NCI-H82 treated with DMSO at 0.1 percent for 48 hours (cell line): ENCODE measurements around the gene RNF145.
"Not testable (repeated sequence)": the region's sequence is repeated elsewhere in the genome, so short reads cannot be mapped to it uniquely, and the experiment has no call there.

Source experiments
- DNase-seq: peaks from one replicate; lab custom pipeline; 2025; ENCODE audit not compliant: unreplicated experiment; lab: John Stamatoyannopoulos, UW

Gene RNF145, protein sequence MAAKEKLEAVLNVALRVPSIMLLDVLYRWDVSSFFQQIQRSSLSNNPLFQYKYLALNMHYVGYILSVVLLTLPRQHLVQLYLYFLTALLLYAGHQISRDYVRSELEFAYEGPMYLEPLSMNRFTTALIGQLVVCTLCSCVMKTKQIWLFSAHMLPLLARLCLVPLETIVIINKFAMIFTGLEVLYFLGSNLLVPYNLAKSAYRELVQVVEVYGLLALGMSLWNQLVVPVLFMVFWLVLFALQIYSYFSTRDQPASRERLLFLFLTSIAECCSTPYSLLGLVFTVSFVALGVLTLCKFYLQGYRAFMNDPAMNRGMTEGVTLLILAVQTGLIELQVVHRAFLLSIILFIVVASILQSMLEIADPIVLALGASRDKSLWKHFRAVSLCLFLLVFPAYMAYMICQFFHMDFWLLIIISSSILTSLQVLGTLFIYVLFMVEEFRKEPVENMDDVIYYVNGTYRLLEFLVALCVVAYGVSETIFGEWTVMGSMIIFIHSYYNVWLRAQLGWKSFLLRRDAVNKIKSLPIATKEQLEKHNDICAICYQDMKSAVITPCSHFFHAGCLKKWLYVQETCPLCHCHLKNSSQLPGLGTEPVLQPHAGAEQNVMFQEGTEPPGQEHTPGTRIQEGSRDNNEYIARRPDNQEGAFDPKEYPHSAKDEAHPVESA

DNA sequence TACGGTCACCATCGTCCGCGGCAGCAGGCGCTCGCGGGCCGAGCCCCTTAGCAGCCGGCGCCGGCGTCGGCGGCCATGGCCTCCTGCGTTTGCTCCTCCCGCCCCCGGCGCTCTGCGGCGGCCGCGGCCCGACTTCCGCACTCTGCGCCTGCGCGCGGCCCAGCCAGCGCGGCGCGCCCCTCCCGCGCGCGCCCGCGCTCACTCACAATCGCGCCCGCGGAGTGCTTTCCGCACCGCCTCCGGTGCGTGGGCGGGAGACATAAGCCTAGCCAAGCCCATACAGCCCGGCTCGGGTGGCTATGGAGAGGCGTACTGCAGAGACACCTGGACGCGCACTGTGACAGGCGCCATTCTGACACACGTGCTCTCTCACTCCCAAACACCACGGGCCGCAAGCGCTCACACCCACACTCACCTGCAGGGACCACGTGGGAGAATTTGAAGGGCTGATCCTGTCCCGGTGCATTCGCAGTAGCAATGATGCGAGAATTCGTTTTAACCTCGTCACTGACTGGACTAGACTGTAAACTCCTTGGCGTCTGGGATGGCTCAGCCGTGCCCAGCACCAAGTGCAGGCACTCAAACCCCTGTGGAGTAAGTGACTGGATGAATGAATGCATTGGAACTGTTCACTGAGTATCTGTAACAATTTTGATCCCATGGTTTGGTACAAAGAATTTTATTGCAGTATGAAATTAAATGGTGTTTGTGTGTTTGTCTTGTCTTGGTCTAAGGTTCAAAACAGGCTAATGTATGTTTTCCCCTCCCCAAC lies at the start of gene RNF145:
TSS of gene RNF145 (minus strand) at position 116 of the 772 bp plus-strand sequence. CDS start 5,936 bp downstream, outside the sequence.
- DNase-seq: peak; percentile 27

DNA sequence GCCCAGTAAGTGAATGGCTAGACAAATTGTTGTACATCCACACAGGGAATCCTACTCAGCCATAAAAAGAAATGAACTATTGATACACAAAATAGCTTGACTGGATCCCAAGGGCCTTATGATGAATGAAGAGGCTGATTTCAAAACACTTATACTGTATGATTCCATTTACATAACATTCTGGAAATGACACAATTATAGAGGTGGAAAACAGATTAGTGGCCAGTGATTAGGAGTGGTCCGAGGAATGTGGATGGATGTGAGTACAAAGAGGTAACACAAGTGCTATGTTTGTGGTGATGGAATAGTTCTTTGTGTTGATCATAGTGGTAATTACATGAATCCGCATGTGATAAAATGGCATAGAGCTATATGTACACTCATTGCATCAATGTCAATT lies 49.0 kb upstream of the RNF145 start:
- no peak for DNase-seq

DNA sequence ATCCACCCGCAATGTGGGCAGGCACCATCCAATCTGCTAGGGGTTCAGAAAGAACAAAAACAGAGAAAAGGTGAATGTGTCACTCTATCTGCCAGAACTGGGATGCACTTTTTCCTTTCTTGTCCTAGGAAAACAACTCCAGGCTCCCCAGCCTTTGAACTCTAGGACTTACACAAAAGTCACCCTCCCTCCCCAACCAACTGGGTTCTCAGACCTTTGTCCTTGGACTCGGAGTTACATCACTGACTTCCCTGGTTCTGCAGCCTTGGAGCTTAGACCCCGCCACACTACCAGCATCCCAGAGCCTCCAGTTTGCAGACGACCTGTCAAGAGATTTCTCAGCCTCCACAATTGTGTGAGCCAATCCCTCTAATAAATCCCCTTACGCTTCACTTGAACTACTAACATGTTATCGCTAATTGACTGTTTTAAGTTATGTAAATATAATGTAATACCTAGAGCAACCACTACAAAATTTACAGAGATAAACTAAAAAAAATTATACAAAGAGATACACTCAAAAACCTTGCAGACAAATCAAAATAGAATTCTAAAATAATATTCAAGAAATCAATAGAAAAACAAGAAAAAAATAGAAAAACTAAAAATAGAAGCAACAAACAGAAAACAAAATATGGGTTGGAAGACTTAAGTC lies 48.4 kb upstream of the RNF145 start:
- DNase-seq: no peak

DNA sequence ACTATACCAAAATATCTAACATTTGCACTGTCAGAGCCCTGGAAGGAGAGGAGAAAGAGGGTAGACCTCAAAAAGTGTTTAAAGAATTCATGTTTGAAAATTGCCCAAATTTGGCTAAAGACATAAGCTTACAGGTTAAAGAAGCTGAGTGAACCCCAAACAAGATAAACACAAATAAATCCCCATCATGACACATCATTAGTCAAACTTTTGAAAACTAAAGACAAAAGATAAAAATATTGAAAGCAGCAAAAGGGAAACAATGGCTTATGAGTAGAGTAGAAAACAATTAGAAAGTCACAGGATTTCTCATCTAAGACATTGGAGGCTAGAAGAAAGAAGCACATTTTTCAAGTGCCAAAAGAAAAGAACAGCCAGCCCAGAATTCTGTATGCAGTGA lies 47.7 kb upstream of the RNF145 start:
- DNase-seq: no peak

DNA sequence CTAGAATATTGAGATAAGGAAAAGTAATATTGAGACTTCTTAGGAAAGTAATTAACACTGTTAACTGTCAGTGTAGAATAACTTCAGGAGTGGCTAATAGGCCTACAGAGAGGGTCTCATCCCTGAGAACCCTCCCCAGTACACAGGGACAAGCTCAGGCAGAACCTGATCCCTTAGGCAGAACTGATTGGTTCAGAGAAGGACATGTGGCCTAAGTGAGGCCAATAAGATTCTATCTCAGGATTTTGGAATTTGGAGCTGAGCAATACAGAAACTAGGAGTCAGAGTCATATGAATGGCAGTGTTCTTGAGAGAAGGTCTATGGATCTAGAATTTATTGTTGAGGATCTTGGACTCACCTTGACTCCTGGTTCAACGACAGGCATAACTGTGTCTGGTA lies 42.8 kb upstream of the RNF145 start:
- no peak for DNase-seq

DNA sequence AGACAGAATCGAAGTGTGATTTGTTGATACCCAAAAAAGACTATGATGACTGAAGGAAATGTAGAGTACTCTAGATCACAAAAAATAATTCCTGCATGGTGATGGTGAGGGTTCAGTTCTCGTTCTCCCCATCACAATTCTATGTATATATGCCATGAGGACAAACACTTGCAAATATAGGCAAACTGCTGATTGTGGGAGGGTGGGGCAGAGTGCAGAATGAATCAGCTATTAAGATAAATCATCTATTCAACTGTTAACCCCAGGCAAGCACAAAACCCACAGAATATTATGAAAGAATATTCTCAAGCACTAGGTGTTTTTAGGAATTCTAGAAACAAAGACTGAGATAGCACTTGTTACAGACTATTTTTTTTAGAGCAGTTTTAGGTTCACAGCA lies 39.8 kb upstream of the RNF145 start:
- DNase-seq: no peak

DNA sequence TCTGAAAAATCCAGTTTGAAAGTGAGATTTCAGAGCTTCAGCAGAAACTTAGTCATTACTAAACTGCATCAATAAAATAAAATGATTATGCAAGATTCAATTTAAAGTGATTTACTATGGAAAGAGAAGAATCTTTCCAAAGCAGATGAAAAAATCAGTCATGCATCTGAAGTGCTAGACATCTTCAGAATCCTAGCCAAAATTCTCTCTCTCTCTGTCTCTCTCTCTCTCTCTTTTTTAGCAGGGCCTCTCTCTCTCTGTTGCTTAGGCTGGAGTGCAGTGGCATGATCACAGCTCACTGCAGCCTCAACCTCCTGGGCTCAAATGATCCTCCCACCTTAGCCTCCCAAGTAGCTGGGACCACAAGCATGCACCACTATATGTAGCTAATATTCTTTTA lies 35.5 kb upstream of the RNF145 start:
- DNase-seq: no peak

DNA sequence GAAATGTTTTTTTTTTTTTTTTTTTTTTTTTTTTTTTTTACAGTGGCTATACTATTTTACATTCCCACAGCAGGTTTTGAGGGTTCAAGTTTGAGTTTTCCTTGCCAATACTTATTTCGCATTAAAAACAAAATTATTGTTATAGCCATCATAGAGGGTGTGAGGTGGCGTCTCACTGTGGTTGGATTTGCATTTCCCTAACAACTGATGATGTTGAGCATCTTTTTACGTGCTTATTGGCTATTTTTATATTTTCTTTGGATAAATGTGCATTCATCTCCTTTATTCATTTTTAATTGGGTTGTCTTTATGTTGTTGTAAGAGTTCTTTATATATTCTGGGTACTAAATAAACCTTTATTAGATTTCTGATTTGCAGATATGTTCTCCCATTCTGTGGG lies 34.8 kb upstream of the RNF145 start:
- DNase-seq: no peak

DNA sequence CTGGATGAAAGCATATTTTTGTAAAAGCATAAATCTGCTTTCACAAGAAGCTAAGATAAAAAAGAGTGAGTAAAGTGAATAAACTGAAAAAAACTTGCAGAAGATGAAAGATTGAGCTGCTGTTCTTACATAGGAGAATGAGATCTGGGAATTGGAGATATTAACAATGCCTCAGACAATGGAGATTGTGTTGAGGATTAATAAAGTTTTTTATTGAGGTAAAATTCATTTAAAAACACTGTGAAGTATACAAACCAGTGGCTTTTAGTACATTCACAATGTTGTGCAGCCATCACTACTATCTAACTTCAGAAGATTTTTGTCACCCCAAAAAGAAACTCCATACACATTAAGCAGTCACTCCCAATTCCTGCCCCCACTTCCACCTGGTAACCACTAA lies 34.0 kb upstream of the RNF145 start:
- DNase-seq: no peak

DNA sequence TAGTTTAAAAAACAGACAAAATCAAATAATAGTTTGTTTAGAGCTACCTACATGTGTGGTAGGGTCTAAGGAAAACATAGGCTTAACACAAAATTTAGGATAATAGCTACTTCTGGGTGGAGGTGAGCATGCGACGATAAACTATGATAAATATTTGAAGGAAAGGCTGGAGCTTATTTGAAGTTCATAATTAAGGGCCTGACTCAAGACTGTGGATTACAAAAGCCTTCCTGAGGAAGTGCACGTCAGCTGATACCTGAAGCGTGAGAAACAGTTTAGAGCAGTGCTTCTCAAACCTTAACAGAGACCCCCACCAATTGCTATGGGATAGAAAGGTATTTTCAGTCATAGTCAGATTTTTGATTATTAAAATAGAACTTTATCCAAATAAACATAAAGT lies 33.3 kb upstream of the RNF145 start:
- DNase-seq: no peak

DNA sequence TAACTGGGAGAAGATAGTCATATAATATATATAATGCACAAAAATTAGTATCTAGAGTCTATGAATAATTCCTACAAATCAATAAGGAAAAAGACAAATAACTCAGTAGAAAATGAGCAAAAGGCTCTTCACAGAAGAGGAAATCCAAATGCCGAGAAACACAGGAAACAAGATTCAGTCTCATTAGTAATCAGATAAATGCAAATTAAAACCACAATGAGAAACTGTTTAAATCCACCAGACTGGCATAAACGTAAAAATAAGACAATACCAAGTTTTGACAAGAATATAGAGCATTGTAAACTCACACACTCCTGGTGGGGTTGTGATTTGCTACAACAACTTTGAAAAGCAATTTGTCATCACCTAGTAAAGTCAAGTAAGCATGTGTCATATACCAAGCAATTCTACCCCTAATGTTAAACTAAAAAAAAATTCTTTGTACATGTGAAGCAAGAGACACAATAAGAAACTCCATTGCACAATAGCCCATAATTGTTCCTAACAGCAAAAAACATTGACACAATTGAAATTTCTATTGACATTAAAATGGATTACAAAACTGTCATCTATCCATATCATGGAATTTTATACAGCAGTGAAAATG lies 32.7 kb upstream of the RNF145 start:
- no peak for DNase-seq

DNA sequence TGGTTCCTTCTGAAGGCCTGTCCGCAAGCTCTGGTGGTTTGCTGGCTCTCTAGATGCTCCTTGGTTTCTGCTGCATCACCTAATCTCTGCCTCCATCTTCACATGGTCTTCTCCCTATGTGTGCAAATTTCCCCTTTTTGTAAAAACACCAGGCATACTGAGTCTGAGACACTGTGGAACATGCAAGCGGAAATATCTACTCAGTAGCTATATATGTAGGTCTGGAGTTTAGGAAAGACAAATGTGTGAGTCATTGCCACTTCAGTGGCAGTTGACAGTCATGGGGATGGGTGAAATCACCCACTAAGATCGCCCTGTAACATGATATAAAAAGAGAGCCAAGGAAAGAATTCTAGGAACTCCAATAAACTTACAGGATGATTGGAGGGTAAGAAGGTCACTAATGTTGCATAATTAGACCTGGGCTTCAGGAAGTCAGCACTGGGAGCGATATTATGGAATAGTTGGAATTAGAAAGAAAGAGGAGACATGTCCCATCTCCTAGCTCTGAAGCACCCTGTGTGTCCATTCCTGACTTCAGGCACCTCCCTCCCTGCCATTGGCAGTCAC lies 31.0 kb upstream of the RNF145 start:
- DNase-seq: no peak

DNA sequence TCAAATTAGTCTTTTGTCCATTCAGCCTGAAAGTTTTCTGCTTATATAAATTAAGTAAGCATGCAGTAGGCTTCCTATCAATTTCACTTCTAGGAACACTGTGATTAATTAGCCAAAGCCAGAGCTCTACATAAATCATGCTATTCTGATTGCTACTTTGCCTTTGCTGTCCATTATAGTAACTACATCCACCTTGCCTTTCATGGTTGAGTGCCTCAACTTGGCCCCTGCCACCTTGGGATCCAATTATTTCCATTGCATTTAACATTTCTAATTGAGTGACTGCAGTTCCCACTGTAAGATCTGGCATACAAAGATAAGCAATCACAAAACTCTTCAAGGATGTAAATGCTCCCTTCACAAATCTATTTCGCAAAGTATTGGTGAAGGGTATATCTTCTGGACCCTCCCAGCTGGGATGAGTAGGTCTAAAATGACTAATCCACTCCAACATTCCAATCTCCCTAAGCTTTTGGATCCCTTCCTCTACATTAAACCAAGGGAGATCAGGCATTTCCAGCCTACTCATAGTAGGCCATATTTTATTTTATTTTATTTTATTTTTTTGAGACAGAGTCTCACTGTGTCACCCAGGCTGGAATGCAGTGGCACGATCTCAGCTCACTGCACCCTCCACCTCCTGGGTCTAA lies 26.6 kb upstream of the RNF145 start:
- DNase-seq: not testable (repeated sequence)

DNA sequence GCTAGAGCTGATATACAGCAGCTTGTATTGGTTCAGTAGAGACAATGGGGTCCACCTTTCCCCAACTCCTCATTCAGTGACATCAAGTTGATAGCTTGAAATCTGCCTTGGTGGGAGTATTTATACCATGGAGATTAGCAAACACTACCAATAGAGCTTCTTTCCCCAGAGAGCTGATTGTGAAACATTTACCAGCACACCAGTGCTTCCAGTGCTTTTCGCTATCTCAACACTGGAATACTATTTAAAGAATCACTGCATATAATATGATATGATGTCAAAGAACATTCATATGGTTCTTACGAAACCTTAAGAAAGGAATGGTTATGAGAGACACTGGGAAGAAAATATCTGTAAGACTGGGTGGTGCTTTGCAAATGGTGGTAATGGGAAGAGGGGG lies 21.8 kb upstream of the RNF145 start:
- no peak for DNase-seq

DNA sequence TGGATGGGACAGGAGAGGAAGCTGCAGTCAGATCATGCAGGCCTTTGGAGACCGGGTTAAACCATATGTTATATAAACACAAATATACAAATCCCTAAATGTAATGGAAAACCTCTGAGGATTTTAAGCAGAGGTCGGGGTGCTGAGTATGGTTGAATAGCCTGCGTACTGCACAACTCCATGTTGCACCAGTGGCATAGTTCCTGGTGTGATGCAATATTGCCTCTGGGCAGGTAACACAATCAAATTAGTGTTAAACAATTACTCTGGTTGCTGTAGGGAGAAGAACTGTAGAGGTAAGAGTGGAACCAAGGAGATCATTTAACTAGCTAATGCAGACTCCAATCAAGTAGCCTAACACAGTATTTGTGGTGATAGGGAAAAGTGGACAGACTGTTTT lies 21.3 kb upstream of the RNF145 start:
- DNase-seq: no peak

DNA sequence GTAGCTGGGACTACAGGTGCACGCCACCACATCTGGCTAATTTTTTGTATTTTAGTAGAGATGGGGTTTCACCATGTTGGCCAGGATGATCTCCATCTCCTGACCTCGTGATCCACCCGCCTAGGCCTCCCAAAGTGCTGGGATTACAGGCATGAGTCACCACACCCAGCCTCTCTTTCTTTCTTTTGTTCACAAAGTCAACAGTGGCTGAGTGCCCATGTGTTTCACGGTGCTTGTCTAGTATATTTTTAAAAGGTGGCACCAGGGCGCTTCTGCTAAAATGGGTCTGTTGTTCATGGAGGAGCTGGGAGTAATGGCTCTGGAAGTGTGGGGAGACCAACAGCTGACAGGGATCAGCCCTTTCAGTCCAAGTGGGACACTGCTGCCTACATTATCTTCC lies 18.7 kb upstream of the RNF145 start:
- DNase-seq: not testable (repeated sequence)

DNA sequence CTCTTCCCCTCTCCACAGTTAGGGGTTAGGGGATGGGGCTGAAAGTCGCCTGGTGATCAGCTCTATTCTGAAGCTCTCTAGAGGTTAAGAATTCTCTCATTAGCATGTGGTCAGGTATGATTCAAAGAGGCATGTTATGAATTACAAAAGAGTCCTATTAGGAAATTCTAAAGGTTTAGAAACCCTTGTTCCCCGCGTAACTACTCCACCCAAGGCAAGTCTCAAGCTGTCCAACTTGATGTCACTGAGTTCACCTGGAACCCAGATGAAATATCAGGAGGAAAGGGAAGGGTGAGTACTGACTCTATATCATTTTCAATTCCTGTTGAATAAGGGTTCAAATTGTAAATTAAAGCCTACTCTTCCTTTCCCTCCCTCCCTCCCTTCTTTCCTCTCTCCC lies 18.1 kb upstream of the RNF145 start:
- no peak for DNase-seq

DNA sequence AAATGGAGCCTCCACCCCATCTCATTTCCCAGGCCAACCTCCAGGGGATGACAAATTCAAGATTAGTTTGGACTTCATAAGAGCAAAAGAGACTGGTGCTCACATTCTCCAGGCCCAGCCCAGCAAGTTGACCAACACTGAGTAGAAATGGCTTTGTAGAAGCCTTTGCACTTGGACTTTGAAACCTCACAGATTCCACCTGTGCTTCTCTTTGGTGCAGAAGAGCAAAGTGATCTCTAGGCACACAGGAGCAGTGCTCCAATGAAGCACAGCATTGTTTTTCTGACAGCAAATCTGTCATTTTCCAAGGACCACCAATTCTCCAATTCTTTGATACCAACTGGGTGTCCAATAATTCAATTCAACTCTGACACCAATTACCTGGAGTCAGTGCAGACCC lies 17.1 kb upstream of the RNF145 start:
- no peak for DNase-seq

DNA sequence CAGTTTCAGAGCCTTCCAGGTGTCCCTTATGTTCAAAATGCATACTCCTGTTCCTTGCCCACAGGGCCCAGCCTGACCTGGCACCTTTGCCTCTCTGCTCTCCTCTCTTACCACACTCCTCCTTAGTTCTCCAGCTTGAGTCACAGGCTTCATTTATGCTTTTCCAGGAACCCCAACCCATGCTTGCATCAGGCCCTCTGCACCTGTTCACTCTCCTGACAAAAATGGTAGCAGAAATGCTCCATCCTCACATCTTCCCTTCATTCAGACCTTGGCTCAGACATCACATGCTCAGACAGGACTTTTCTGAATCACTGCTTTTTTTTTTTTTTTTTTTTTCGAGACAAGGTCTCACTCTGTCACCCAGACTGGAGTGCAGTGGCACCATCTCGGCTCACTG lies 15.1 kb upstream of the RNF145 start:
- DNase-seq: no peak

DNA sequence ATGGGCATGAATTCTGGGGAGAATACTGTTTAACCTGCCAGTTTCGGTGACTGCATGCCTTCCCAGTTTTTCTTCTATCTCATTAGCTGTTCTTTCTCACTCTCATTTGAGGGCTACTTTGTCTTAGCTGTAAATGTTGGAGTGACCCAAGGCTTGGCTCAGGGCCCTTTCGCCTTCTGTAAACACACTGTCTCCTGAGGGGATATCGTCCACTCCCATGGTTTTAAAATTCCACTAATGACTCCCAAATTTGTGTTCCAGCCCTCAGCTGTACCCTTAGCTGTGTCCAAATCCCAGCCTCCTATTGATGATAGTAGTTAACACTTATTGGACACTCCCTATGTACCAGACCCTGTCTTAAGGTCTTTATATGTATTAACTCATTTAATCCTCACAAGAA lies 14.1 kb upstream of the RNF145 start:
- DNase-seq: no peak
